MM.1S (cell line): ENCODE results near the gene PREX1.

ENCODE experiments used
- CTCF ChIP-seq: fragments of 300-600 bp; sonication (generic); IDR thresholded peaks from 2 replicates; pipeline ENCODE4 v1.5.1; 2016; ENCODE audit warnings: antibody characterized with exemption, low read length, mixed read lengths
- EZH2 ChIP-seq: fragments of 300-600 bp; sonication (generic); optimal IDR thresholded peaks from 2 replicates; pipeline ENCODE3; 2017; ENCODE audit warnings: low read depth, mild to moderate bottlenecking, antibody characterized with exemption, low read length, mixed read lengths

DNA sequence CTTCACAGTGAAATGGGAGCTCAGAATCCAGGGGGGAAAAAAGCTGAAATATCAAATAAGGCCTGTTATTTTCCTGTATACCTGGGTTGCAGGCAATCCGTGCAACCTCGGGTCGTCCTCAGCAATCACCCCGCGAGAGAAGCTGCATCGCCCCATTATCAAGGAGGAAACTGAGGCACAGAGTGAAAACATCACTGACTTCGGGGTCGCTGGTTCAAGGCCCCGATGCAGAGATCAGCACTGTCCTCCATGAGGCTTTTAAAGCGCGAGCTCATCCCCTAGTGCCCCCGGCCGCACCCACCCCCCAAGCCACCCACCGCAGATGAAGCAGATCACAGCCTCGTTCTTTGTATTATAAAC lies 203.9 kb downstream of the PREX1 start:
- TF ChIP-seq CTCF: no peak
- no peak for TF ChIP-seq EZH2
